T-helper 9 cell (primary cell): Measurements from ENCODE around the gene GRM4.

Experiments used
- DNase-seq: peaks from one replicate; pipeline ENCODE4 v3.0.0-alpha.2; 2020

GRM4 gene

DNA sequence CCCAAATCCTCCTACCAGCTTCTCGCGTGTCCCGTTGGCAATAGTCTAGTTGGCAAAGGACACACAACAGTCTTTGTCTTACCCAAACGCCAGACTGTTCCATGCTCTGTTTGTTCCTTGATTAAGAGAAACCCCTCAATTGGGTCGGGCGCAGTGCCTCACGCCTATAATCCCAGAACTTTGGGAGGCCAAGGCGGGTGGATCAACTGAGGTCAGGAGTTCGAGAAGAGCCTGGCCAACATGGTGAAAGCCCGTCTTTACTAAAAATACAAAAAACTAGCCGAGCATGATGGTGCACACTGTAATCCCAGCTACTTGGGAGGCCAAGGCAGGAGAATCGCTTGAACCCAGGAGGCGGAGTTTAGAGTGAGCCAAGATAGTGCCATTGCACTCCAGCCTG, 153.7 kb downstream of the GRM4 start:
- DNase-seq: no peak

DNA sequence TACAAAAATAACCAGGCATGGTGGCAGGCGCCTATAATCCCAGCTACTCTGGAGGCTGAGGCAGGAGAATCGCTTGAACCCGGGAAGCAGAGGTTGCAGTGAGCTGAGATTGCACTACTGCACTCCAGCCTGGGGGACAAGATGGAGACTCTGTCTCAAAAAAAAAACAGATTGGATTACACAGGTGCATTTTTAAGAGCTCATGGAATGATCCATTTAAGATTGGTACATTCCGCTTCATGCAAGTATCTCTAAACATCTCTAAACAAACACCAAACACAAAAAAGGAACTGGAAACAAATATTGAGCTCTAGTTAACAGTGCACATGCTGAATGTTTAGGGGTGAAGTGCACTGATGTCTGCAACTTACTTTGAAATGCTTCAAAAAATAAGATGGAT, 154.3 kb downstream of the GRM4 start:
- no peak for DNase-seq

DNA sequence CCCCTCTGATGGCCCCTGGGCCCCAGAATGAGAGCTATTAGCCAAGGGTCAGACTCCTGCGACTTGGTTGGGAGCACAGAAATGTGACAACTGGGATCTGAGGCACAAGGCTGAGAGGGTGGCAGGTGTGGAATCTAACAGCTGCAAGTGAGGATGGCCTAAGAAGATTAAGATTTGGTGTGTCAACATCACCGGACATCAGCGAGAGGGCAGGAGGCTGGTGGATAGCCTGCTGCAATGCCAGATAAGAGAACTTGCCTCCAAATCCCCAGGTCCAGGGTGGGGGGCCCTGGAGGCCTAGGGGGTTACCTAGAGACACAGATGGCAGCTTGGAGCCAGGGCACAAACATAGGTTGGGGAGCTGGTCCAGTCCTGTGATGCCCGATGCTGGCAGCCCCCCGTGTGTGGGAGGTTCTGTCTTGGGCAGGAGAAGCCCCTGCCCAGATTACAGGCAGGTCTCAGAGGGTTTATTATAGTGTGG, 155.8 kb downstream of the GRM4 start:
- no peak for DNase-seq

DNA sequence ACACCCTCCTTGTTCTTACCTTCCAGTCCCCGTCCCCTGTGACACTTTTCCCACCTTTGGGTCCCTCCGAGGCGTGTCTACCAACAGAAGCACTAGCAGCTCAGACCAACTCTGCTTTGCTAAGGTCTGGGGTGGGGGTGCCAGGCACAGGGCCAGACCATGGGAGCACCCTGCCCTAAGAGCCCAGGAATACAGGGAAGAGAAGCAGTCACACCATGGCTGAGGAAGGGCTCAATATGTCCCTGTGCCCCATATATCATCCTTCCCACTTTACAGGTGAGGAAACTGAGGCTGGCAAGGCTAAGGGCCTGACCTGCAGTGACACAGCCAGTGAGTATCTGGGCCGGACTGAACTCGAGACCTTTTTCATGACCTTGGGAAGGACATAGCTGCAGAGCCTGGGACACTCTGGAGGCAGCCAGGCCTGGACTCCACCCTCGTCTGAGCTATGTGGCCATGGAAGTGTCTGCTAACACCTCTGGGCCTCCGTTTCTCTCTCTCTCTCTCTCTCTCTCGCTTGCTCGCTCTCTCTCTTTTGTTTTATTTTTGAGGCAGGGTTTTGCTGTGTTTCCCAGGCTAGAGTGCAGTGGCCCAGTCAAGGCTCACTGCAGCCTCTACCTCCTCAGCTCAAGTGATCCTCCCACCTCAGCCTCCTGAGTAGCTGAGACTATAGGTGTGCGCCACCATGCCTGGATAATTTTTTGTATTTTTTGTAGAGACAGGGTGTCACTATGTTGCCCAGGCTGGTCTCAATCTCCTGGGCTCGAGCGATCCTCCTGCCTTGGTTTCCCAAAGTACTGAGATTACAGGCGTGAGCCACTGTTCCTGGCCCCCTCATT, 156.7 kb downstream of the GRM4 start:
- DNase-seq: no peak

DNA sequence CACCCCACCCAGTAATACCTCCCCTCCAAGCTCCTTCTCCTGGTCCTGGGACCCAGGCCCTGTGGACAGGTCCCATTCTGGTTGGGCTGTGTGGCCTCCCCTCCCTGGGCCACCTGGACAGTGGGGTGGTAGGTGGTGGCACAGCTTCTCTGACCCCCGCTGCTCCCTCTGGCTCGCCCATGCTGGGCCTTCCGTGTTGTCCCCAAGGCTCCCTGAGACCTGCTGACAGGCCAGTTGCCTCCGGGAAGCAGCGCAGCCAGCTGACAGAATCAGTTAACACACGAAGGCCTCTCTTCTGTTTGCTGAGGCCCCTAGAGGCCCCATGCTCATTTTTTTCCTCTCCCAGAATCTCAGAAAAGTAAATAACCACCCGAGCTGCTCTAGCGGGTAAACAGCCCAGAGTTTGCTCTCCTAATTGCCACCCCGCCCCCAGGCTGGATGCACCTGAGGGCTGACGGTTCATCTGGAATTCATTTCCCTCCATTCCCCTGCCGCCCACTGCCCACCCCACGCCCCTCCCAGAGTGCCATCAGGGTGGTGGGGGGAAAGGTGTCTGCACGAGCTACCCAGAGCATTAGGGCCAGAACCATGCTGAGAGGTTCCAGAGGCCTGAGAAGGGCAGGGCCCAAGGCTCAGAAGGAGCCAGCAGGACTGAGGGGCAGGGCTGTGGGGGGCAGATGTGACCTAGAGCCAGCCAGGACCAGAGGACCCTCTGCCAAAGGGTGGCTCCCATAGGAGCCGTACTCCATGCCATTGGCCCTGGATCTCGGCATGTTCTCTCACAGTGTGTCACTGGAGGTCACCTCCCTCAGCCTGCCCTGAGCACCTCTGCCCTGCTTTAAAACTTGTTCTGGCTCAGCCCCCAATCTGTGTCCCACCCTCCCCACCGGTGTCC, 157.5 kb downstream of the GRM4 start:
- DNase-seq: no peak

DNA sequence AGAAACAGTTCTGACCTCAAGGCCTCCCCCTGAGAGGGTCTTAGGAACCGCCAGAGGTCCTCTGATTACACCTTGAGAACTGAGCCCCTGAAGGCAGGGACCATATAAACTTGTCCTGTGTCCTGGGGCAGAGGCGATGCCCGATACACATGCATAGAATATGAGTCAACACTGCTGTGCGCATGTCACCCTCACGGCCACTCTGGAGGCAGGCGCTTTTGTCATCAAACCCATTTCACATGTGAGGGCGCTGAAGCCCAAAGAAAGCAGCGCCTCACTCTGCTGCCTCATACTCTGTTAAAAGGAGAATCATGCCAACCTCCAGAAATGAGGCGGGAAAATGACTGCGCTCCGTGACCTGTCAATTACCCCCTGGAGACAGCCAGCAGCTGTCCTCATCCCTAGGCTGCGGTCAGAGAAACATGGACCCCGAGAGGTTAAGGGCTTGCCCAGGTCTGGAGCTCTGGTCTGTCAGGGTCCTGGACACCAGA, 158.3 kb downstream of the GRM4 start:
- no peak for DNase-seq

DNA sequence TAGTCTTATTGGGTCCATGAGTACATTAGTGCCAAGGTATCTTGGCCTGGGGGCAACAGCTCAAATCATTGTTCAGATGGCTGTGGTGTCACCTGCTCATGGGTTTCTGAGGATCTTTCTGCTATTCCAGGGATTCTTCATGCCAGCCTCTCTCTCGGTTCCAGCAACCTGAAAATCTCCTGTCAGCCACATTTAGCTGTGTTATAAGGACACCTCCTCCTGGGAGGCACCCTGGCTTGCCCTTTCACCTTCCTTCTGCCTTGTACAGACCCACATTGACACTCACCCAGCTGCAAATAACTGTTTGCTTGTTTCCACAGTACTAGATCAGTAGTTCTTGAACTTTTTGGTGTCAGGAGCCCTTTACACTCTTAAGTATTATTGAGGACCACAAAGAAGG, 159.9 kb downstream of the GRM4 start:
- no peak for DNase-seq

DNA sequence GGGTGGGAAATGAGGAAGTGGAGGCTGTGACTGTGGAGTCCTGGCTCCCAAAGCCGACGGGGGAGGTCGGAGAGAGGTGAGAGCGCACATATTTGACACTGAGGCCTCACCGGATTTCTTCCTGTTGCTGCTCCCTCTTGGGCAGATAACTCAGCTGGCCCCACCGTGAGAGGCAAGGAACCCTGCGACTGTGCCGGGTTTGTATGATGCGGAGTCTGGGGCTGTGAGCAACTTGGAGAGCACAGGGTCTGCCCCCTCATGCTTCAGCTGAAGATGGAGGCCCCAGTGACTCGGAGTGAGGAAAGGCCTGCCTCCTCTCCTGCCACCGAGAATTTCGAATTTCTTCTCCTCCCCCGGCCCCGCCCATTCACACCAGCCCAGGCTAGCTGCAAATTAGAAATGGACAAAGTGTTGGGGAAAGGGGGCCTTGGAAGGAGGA, 160.6 kb downstream of the GRM4 start:
- no peak for DNase-seq

DNA sequence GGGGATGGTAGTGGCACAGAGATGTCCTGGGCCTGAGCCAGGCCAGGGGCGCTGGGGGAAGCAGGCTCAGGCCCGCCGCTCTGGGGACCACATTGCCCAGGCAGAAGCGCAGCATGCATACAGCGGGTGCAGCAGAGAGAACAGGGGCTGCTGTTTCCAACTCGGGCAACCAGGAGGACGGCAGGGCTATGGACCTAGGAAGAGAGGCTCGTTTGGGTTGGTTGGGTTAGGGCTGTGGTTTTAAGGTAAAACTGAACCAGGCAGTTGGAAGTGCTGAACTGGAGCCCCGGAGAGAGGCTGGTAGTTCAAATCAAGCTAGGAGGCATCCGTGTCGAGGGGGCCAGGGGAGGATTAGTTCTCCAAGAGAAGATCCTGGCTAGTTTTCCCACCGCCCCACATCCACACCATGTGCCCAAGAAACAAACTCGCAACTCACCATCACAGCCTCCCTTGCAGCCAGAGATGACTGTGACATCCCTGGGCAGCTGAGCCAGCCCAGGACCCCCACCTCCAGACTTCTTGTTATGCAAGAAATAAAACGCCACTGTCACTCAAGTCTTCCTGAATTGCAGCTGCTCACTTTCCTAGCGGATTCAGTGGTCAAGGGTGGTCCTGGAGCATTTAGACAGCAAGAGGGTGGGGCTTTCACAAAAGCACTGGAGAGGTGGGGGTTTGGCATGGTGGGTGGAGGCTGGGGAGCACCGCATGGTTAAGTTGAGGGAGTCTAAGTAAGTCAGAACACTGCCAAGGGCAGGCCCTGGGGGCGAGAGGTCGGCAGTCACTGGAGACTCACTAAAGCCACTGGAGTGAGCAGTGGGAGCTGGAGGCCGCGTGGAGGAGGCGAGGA, 161.2 kb downstream of the GRM4 start:
- DNase-seq: no peak

DNA sequence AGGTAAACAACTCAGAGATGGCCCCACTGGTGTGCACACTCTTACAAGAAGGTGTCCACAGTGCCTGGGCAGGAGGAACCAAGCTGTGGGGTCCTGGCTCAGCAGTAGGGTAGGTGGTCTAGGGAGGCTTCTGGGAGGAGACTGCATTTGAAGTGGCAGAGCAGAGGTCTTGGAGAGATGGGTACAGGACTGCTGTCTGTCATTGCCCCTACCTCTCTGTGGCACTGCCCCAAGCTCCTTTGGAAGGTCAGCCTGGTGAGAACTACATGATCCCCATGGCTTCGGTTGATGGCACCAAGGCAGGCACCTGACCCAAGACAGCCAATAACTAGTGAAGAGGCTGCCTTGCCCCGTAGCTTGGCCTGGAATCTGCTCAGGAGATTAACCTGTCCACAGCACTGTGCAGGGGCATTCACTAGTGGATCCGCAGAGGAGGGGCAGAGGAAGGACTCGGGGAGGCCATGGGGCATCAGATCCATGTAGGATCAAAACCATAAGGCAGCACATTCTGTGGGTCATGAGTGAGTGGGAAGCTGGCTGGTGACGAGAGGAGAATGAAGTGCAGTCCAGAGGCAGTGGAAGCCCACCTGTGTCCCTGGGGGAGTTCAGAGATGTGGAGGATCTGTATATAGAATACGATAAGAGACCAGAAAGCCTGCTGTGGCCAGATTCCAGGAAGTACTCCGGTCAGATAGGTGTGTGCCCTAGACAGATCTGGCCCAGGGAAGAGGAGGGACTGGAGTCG, 162.0 kb downstream of the GRM4 start:
- DNase-seq: no peak

DNA sequence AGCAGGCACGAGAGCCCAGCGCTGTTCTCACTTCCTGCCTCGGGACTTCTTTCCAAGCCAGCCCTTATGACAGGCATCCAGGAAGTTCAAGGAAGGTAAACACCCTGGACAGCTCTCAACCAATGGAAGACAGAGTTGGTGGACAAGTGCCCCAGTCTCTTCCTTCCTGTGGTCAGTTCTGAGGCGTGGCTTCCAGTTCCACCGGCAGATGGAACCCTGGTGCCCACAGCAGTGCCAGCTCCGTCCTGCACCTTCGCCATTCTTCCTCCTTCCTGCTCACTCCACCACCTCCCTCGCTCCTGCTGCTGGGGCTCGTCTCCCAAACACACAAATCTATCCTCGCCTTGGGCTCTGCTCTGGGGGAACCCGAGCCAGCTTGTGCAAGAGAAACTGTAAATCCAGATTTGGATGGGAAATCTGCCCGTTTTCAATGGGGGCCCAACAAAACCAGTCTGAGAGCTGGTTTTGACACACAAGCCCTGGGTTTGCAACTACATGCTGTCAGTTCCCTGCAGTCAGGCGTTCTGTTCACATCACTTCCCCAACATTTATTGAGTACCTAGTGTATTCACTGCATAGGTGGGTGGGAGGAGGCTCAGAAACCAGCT, 162.7 kb downstream of the GRM4 start:
- no peak for DNase-seq

DNA sequence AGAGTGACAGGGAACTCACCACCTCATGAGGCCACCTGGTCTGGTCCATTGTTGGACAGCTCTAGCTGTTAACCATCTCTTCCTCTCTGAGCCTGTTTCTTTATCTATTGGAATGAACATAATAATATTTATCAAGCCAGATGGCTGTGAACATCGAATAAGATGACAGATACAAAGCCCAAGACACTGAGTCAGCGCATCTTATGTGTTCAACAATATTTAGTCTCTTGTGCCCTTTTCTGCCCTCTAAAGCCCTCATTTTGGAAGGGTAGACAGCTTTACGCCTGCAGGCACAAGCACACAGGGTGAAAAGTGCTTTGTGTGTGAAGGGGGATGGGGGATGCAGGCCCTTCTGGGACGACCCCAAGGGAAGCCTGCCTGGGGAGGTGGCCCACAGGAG, 164.0 kb downstream of the GRM4 start:
- DNase-seq: no peak

DNA sequence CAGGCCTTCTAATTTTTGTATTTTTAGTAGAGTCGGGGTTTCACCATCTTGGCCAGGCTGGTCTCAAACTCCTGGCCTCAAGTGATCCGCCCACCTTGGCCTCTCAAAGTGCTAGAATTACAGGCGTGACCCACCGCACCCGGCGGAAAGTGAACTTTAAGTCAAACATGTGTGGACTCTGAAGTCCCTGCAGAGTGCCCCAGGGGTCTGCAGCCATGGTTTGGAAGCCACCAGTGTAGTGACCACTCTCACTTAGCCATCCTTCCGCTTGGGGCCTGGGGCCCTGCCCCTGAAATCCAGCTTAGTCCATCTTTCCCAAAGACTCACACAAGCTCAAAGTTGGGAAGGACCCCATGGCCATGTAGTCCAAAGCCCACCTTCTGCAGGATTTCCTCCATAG, 164.5 kb downstream of the GRM4 start:
- DNase-seq: no peak

DNA sequence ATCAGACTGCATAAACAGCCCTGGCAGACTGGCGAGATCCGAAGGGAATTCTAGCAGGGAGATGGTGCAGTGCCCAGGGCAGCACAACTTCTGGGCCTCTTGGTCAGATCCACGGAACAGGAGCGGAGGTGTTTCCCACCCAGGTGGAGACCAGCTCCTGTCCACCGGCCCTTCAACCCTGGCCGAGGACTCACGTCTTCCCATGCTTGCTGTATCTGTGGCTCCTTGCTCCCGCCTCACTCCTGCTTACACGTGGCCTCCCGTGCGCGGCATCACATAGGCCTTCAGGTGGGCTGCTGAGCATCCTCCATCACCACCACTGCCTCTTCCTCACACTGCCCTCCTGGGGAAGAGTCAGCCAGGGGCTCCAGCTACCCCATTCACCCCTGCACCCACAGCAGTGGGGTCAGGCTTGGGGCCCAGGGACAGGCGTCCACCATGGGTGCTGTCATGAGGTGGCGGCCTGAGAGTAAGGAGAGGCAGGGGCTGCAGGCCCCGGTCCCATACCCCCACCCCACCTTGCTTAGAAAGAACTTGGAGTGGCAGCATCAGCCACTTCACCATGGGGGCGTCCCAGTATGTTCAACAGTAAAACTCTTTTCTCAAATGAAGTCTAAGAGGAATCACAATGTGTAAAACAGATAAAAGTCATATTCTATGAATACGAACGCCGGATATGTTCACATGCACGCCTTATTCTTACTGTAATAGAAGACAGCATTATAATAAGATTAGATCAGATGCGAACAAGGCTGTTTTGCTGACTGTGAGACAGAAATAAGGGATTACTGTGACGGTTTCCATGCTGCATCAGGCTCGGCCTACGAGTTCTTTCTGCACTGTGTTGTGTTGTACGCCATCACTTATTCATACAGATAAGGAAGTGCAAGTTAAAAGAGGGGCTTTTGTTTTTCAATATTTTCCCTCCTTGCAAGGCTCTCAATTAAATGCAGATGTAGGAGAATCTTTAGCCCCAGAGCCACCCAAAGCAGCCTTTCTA, 165.4 kb downstream of the GRM4 start:
- DNase-seq: no peak

DNA sequence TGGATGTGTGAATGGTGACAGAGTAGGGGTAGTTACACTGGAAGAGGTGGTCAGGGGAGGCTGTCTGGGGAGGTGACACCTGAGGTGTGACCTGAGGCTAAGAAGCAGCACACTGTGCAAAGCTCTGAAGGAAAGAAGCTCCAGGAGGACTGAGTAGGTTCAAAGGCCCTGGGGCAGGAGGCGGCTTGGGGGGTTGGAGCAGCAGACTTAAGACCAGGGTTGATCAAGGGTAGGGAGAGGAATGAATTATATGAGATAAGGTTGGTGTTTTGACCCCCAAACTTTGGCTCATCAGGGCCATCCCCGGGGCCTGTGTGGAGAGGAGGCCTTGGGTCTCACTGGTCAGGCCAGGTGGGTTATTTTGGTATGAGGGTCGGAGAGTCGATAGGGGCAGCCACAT, 166.1 kb downstream of the GRM4 start:
- no peak for DNase-seq

DNA sequence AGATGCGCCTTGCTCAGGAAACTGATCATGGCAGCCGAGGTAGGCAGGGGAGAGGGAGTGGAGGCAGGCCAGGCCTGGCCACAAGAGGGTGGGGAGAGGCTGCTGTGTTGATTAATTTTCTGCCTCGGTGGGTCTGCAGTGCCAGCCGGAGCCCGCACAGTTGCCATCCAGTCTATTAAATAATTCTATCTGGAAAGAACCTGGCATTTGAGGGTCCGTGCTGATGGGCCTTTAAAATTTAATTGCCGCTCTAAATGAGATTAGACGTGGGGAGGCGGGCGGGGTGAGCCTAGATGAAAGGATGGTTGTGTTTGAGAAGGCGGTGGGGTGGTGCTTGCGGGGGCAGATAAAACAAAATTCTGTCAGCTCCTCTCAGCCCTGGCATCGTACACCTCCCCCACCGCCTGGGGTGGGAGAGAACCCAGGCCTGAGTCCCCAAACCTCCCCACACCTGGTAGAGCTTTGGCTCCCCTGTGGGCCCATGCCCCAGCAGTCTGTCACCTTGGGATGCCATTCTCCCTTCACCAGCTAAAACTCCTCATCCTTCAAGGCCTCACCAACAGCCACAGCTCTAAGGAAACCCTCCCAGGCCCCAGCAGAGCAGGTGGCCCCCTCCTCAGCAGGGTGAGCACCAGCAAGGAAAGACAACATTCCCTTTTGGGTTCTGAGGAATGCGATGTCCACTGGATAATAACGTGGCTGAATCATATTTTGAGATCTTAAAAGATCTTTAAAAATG, 167.3 kb downstream of the GRM4 start:
- no peak for DNase-seq

DNA sequence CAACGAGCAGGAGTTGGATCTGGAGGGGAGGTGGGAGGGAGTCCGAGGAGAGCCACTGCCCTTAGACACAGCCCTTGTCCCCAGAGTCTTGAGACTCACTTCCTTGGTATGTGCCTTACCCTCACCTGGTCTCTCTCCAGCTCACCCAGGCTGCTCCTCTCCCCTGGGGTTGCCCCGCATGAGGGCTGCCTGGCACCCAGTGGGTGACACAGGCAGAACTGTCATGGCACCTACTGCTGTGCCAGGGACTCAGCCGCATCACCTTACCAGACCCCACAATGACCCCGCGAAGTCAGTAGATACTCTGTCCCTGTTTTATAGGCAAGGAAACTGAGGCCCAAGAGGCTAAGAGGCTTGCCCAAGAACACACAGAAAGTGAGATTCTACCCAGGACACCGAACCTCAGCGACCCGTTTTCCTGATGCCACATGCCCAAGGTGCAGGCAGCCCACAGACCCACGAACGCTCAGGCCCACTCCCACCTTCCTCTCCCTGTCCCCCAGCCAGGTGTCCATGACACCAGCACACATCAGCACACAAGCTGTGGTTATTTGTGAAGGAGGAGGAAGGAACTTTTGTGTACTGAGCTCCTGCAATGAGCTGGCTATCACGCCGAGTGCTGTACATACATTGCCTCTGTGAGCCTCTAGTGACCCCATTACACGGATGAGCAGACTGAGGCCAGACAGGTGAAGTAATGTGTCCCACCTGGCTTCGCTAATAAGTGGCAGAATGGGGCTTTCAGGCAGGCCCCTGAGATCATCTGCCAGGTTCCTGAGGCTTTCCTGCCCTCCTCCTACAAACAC, 168.1 kb downstream of the GRM4 start:
- DNase-seq: no peak
